HepG2 (cell line): ENCODE measurements around the gene SEZ6. TPM values are rescaled to one million over a fixed set of nuclear protein-coding genes. Genes with fewer than 3 reads are reported as not detected.
A peak's percentile ranks its signal among the peaks of the same experiment; 100 is the strongest.

Experiments
- ASH2L ChIP-seq: fragments of 300-600, 200-600 bp; sonication (generic); IDR thresholded peaks from 2 replicates; pipeline ENCODE4 v1.7.0; 2017; ENCODE audit warnings: low read depth, mild to moderate bottlenecking, moderate library complexity, mixed read lengths, low read length; ENCODE audit not compliant: insufficient read length
- ESRRA ChIP-seq: sonication (generic); formaldehyde crosslinking; IDR thresholded peaks from 2 replicates; pipeline ENCODE4 v1.5.1; 2020; ENCODE audit warnings: mild to moderate bottlenecking, low read depth, missing genetic modification reagents
- HBP1 ChIP-seq: IDR thresholded peaks from 2 replicates; pipeline ENCODE4 v1.6.1; 2016; ENCODE audit warnings: low read depth, control low read depth
- NR2F6 ChIP-seq, 2 experiments: IDR thresholded peaks; 2 replicates each; pipeline ENCODE4 v1.6.1; 2016; ENCODE audit warnings: antibody characterized with exemption in 1 of 2, mild to moderate bottlenecking in 1 of 2
- PAXIP1 ChIP-seq: sonication (generic); formaldehyde crosslinking; conservative IDR thresholded peaks from 2 replicates; pipeline ENCODE4 v1.4.0; 2020; ENCODE audit warnings: mild to moderate bottlenecking, missing genetic modification reagents, moderate library complexity
- PPARG ChIP-seq: conservative IDR thresholded peaks from 2 replicates; pipeline ENCODE4 v1.6.1; 2016; ENCODE audit warnings: missing biosample characterization, missing genetic modification reagents
- SMYD3 ChIP-seq: sonication (generic); formaldehyde crosslinking; IDR thresholded peaks from 2 replicates; pipeline ENCODE4 v1.8.1; 2023; ENCODE audit warnings: mild to moderate bottlenecking, missing genetic modification reagents
- ZFP41 ChIP-seq: sonication (generic); formaldehyde crosslinking; IDR thresholded peaks from 2 replicates; pipeline ENCODE4 v1.4.0; 2020; ENCODE audit warnings: mild to moderate bottlenecking, missing genetic modification reagents, borderline replicate concordance
- ZNF136 ChIP-seq: sonication (generic); formaldehyde crosslinking; IDR thresholded peaks from 2 replicates; pipeline ENCODE4 v1.8.1; 2022; ENCODE audit warnings: low read depth, mild to moderate bottlenecking, moderate library complexity, missing genetic modification reagents
- ZNF18 ChIP-seq: sonication (generic); formaldehyde crosslinking; IDR thresholded peaks from 2 replicates; pipeline ENCODE4 v1.8.0; 2022; ENCODE audit warnings: mild to moderate bottlenecking, missing genetic modification reagents; ENCODE audit not compliant: insufficient replicate concordance
- ZNF260 ChIP-seq: sonication (generic); formaldehyde crosslinking; IDR thresholded peaks from 2 replicates; pipeline ENCODE4 v1.4.0; 2020; ENCODE audit warnings: missing genetic modification reagents, low read depth, mild to moderate bottlenecking, borderline replicate concordance
- ZNF510 ChIP-seq: sonication (generic); formaldehyde crosslinking; IDR thresholded peaks from 2 replicates; pipeline ENCODE4 v1.4.0; 2020; ENCODE audit warnings: low read depth, mild to moderate bottlenecking, missing genetic modification reagents
- ZNF546 ChIP-seq: sonication (generic); formaldehyde crosslinking; conservative IDR thresholded peaks from 2 replicates; pipeline ENCODE4 v1.8.1; 2023; ENCODE audit warnings: mild to moderate bottlenecking, missing genetic modification reagents
- ZNF552 ChIP-seq: sonication (generic); formaldehyde crosslinking; IDR thresholded peaks from 2 replicates; pipeline ENCODE4 v1.9.0; 2022; ENCODE audit warnings: missing genetic modification reagents, mild to moderate bottlenecking, borderline replicate concordance
- ZNF678 ChIP-seq: sonication (generic); formaldehyde crosslinking; IDR thresholded peaks from 2 replicates; pipeline ENCODE4 v1.4.0; 2020; ENCODE audit warnings: mild to moderate bottlenecking, missing genetic modification reagents
- ZNF687 ChIP-seq: sonication (generic); formaldehyde crosslinking; IDR thresholded peaks from 2 replicates; pipeline ENCODE4 v1.5.1; 2020; ENCODE audit warnings: mild to moderate bottlenecking, missing genetic modification reagents, moderate library complexity
- ZSCAN29 ChIP-seq: sonication (generic); formaldehyde crosslinking; conservative IDR thresholded peaks from 2 replicates; pipeline ENCODE4 v1.4.0; 2020; ENCODE audit warnings: mild to moderate bottlenecking, missing genetic modification reagents
- polyA plus RNA-seq, 8 experiments: library from polyadenylated mRNA; depleted of rRNA in 3 of 8; stranded (reverse) in 7 of 8; unstranded in 1 of 8; fragments of >200 nt; fragmentation: Illumina TruSeq in 4 of 8; extraction: Trizol in 4 of 8; gene quantifications; 2 replicates each; pipeline versions ENCODE4 v1.2.1 to v1.2.3, GENCODE V29; 2011 to 2016; ENCODE audit warnings: low read depth in 4 of 8, missing spikeins in 1 of 8, mixed read lengths in 1 of 8; ENCODE audit not compliant: insufficient read depth in 1 of 8
- total RNA-seq, 5 experiments: library from RNA; depleted of rRNA; stranded (reverse); fragments of >200 nt; fragmentation: Illumina TruSeq; extraction: Trizol; gene quantifications; 2 replicates each; pipeline ENCODE4 v1.2.3, GENCODE V29; 2016; ENCODE audit warnings: low read depth in 1 of 5

The SEZ6 gene
- total and polyA plus RNA-seq, 2 of the 13 experiments (the other 11 are each of a cell fraction or from before 2014, with no cell fraction given): not detected

GRCh38 chr17:28996554-28997096 lies 9.2 kb downstream of the SEZ6 start (continued):
- TF ChIP-seq ZSCAN29 (CRISPR knock-in tag) (peak; percentile 62; the same call in 1 of the 2 replicates), ASH2L (peak; percentile 20), ZNF552 (CRISPR knock-in tag) (0 out of 2 replicates have a peak, but pooled peaks have one; percentile 66), SMYD3 (CRISPR knock-in tag) (0 out of 2 replicates have a peak, but pooled peaks have one; percentile 24), ZNF18 (CRISPR knock-in tag) (peak; percentile 19), ZNF510 (CRISPR knock-in tag) (0 out of 2 replicates have a peak, but pooled peaks have one; percentile 57), ESRRA (CRISPR knock-in tag) (peak; percentile 97), ZNF136 (0 out of 2 replicates have a peak, but pooled peaks have one; percentile 41), ZFP41 (CRISPR knock-in tag) (no peak), NR2F6 (IDR thresholded peaks at IDR 0.05) (peak; percentile 59; the same call in 1 of the 2 replicates), NR2F6 (CRISPR knock-in tag; IDR thresholded peaks at IDR 0.05) (peak; percentile 56; the same call in 1 of the 2 replicates), ZNF260 (no peak; the same call in 1 of the 2 replicates), HBP1 (no peak), ZNF678 (CRISPR knock-in tag) (0 out of 2 replicates have a peak, but pooled peaks have one; percentile 80), ZNF687 (CRISPR knock-in tag) (peak; percentile 92), PAXIP1 (CRISPR knock-in tag) (peak; percentile 94), ZNF546 (peak; percentile 56; the same call in 1 of the 2 replicates), PPARG (CRISPR knock-in tag) (peak; percentile 48; the same call in 1 of the 2 replicates)
